Measurements from ENCODE around the gene DGKB. TPM values are rescaled to one million over a fixed set of nuclear protein-coding genes. Genes with fewer than 3 reads are reported as not detected.

Gene DGKB
- polyA plus RNA-seq, 2 of the 4 experiments (the other 2 are of a cell fraction), result 0.01 TPM; not detected in 1

DNA sequence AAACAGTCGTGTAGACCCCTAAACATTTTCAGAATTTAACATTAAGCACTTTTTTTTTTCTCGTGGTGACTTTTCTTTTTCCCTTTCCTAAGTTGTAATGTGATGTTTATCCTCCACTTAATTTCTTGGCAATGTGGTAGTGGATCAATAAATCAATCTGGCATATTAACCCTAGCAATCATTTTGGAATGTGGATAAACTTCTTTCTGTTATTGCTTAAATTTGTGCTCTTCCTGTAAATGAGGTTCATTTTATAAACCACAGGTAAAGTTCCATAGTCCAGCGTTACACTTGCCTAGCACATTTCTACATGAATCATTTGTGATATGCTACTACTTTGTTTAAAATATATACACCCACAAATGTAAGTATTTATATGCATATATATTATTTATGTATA is 665.7 kb downstream of the DGKB start:
- ATAC-seq (no peak), DNase-seq (ENCODE audit: low read depth in 1 of 2, low spot score in 1 of 2) (no peak), FAIRE-seq (no peak)
- no peaks in the 10 kb centered on the region for H3K4me1 ChIP-seq
- H3K4me3 ChIP-seq, result no peak overlapping the region
- TF ChIP-seq, protein P1, sequence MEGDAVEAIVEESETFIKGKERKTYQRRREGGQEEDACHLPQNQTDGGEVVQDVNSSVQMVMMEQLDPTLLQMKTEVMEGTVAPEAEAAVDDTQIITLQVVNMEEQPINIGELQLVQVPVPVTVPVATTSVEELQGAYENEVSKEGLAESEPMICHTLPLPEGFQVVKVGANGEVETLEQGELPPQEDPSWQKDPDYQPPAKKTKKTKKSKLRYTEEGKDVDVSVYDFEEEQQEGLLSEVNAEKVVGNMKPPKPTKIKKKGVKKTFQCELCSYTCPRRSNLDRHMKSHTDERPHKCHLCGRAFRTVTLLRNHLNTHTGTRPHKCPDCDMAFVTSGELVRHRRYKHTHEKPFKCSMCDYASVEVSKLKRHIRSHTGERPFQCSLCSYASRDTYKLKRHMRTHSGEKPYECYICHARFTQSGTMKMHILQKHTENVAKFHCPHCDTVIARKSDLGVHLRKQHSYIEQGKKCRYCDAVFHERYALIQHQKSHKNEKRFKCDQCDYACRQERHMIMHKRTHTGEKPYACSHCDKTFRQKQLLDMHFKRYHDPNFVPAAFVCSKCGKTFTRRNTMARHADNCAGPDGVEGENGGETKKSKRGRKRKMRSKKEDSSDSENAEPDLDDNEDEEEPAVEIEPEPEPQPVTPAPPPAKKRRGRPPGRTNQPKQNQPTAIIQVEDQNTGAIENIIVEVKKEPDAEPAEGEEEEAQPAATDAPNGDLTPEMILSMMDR (IDR thresholded peaks at IDR 0.05), result no peak
- no peak for TF ChIP-seq CBX2 (IDR thresholded peaks at IDR 0.05; ENCODE audit: borderline replicate concordance, low read depth)
- H3K27ac ChIP-seq, result no peak overlapping the region
- no peaks in the 10 kb centered on the region; the same call in 2 of the 3 replicates for H3K9me3 ChIP-seq
- WGBS (ENCODE audit: missing lambda C conversion rate), result 14% methylated on average over 3 of the region's 3 CpGs
- H3K4me2 ChIP-seq, result no peak overlapping the region
- ChIA-PET CTCF (no interaction called here), POLR2A (no interaction called here)

DNA sequence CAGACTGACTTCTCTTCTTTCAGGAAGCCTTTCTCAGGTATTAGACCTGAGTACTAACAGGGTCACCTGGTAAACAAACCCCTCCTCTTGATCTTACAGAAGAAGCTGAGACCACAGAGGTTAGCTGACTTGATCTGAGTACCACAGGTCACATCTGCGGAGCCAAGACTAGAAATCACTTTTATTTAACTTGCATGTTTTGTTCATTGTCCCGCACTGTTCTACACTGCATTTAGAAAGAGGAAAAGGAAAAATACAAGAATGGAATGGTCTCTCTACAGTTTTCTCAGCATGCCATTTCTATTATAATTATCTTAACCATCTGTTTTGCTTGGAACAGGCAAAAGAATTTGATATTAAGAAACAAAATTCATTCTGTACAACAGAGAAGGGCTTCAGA is 667.5 kb downstream of the DGKB start:
- Histone ChIP-seq H3K27ac (no peak overlapping the region), H3K9me3 (no peaks in the 10 kb centered on the region; the same call in 2 of the 3 replicates), H3K4me1 (no peaks in the 10 kb centered on the region), H3K4me3 (no peak overlapping the region), H3K4me2 (no peak overlapping the region)
- no peak for FAIRE-seq
- POLR2A ChIA-PET, result no interaction called here
- DNase-seq (ENCODE audit: low read depth in 1 of 2, low spot score in 1 of 2), result no peak
- CTCF ChIA-PET, result interaction anchor here (0.6 kb wide), 1 partner anchor 541 kb away, joined by 3 read pairs; no protein-coding TSS in a partner anchor
- 64% methylated on average over 2 of the region's 2 CpGs for WGBS (ENCODE audit: missing lambda C conversion rate)
- TF ChIP-seq PHF8 (IDR thresholded peaks at IDR 0.05; ENCODE audit: borderline replicate concordance, low read depth) (no peak), NR3C1 (IDR thresholded peaks at IDR 0.05) (no peak), HOXA7 (CRISPR knock-in tag; IDR thresholded peaks at IDR 0.05) (no peak), HEYL (CRISPR knock-in tag; IDR thresholded peaks at IDR 0.05) (no peak), KDM1A (IDR thresholded peaks at IDR 0.05; ENCODE audit: low read depth) (no peak), NPAS2 (CRISPR knock-in tag; IDR thresholded peaks at IDR 0.05; ENCODE audit: borderline replicate concordance) (no peak), ZSCAN20 (CRISPR knock-in tag; IDR thresholded peaks at IDR 0.05) (no peak), RFX5 (IDR thresholded peaks at IDR 0.05) (no peak)
- TF ChIP-seq, protein P2, sequence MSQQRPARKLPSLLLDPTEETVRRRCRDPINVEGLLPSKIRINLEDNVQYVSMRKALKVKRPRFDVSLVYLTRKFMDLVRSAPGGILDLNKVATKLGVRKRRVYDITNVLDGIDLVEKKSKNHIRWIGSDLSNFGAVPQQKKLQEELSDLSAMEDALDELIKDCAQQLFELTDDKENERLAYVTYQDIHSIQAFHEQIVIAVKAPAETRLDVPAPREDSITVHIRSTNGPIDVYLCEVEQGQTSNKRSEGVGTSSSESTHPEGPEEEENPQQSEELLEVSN (IDR thresholded peaks at IDR 0.05; ENCODE audit: borderline replicate concordance, low read depth), result no peak
- TF ChIP-seq, protein P1 (IDR thresholded peaks at IDR 0.05), result no peak
- TF ChIP-seq, protein P3, sequence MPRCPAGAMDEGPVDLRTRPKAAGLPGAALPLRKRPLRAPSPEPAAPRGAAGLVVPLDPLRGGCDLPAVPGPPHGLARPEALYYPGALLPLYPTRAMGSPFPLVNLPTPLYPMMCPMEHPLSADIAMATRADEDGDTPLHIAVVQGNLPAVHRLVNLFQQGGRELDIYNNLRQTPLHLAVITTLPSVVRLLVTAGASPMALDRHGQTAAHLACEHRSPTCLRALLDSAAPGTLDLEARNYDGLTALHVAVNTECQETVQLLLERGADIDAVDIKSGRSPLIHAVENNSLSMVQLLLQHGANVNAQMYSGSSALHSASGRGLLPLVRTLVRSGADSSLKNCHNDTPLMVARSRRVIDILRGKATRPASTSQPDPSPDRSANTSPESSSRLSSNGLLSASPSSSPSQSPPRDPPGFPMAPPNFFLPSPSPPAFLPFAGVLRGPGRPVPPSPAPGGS (IDR thresholded peaks at IDR 0.05), result no peak
- no peak for ATAC-seq

DNA sequence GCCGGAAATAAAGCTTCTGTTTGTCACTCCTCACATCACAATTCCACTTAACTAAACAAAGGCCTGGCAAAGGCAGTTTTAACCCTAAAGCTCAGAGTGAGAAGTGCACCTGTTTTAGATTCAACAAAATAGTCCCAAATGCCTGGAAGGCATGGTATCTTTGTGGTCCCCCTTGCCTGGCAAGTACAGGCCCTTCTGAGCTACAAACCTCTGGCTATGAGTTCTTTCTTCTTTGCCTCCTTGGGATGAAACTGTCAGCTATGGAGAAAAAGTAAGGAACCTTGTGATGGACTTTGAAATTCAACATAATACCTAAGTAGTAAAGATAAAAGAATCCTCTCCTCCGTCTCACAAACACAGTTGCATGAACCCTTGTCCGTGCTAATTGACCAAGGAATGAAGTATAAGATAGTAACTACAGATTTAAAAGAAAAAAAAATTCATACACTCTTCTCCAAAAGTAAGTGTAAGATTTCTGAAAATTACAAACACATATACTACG is 668.6 kb downstream of the DGKB start:
- ATAC-seq (no peak), FAIRE-seq (no peak), DNase-seq (ENCODE audit: low read depth in 1 of 2, low spot score in 1 of 2) (no peak)
- ChIA-PET POLR2A (no interaction called here), CTCF (no interaction called here)
- 8% methylated on average over 4 of the region's 4 CpGs for WGBS (ENCODE audit: missing lambda C conversion rate)
- no peaks in the 10 kb centered on the region; the same call in 2 of the 3 replicates for H3K9me3 ChIP-seq
- TF ChIP-seq JUNB (IDR thresholded peaks at IDR 0.05) (no peak), EHMT2 (IDR thresholded peaks at IDR 0.05; ENCODE audit: low read depth) (no peak), HOXA7 (CRISPR knock-in tag; IDR thresholded peaks at IDR 0.05) (no peak), ZC3H11A (IDR thresholded peaks at IDR 0.05) (no peak), KDM1A (IDR thresholded peaks at IDR 0.05; ENCODE audit: low read depth) (no peak), NPAS2 (CRISPR knock-in tag; IDR thresholded peaks at IDR 0.05; ENCODE audit: borderline replicate concordance) (no peak), CHD2 (IDR thresholded peaks at IDR 0.05; ENCODE audit: low read length, partially characterized antibody) (no peak), HDAC2 (IDR thresholded peaks at IDR 0.05) (no peak), FOXS1 (CRISPR knock-in tag; IDR thresholded peaks at IDR 0.05) (no peak), MAFK (IDR thresholded peaks at IDR 0.05; ENCODE audit: partially characterized antibody) (no peak), GATA3 (IDR thresholded peaks at IDR 0.05; ENCODE audit: borderline replicate concordance) (no peak), TP53 (CRISPR knock-in tag; IDR thresholded peaks at IDR 0.05) (no peak), HOXB5 (CRISPR knock-in tag; IDR thresholded peaks at IDR 0.05) (no peak)
- TF ChIP-seq, protein P3 (IDR thresholded peaks at IDR 0.05), result no peak
- H3K4me3 ChIP-seq, result no peak overlapping the region
- H3K4me2 ChIP-seq, result no peak overlapping the region
- no peaks in the 10 kb centered on the region for H3K4me1 ChIP-seq
- no peak overlapping the region for H3K27ac ChIP-seq

Measured in A549 (cell line).